ENCODE results near the gene EPC1.
"Not testable (repeated sequence)": the region's sequence is repeated elsewhere in the genome, so short reads cannot be mapped to it uniquely, and the experiment has no call there.

Gene EPC1

GRCh38 chr10:32372000-32372875 lies 25.3 kb upstream of the EPC1 start:
- no peak for DNase-seq (ENCODE audit: low read depth)

GRCh38 chr10:32371101-32371500 lies 24.1 kb upstream of the EPC1 start:
- DNase-seq (ENCODE audit: low read depth) = no peak

GRCh38 chr10:32367793-32368453 lies 21.0 kb upstream of the EPC1 start:
- DNase-seq (ENCODE audit: low read depth) = peak; percentile 49

GRCh38 chr10:32366588-32366987 lies 19.6 kb upstream of the EPC1 start:
- no peak for DNase-seq (ENCODE audit: low read depth)

- DNase-seq (ENCODE audit: low read depth) = no peak
Observed at GRCh38 chr10:32366111-32366510, 19.2 kb upstream of the EPC1 start.

GRCh38 chr10:32365404-32365803 lies 18.4 kb upstream of the EPC1 start:
- DNase-seq (ENCODE audit: low read depth) = not testable (repeated sequence)

- no peak for DNase-seq (ENCODE audit: low read depth)
Observed at GRCh38 chr10:32362571-32362970, 15.6 kb upstream of the EPC1 start.

GRCh38 chr10:32360884-32361283 lies 13.9 kb upstream of the EPC1 start:
- DNase-seq (ENCODE audit: low read depth) = no peak

- DNase-seq (ENCODE audit: low read depth) = no peak
Observed at GRCh38 chr10:32360241-32360640, 13.3 kb upstream of the EPC1 start.

- DNase-seq (ENCODE audit: low read depth) = no peak
Observed at GRCh38 chr10:32357056-32357735, 10.2 kb upstream of the EPC1 start.

GRCh38 chr10:32354690-32355089 lies 7.7 kb upstream of the EPC1 start:
- DNase-seq (ENCODE audit: low read depth) = not testable (repeated sequence)

GRCh38 chr10:32350811-32351350 lies 3.9 kb upstream of the EPC1 start:
- DNase-seq (ENCODE audit: low read depth) = no peak

- no peak for DNase-seq (ENCODE audit: low read depth)
Observed at GRCh38 chr10:32349968-32350738, 3.2 kb upstream of the EPC1 start.

GRCh38 chr10:32349199-32349585 lies 2.2 kb upstream of the EPC1 start:
- DNase-seq (ENCODE audit: low read depth) = no peak

GRCh38 chr10:32348297-32349198 lies 1.6 kb upstream of the EPC1 start:
- no peak for DNase-seq (ENCODE audit: low read depth)

GRCh38 chr10:32347363-32348022 lies 535 bp upstream of the EPC1 start:
- DNase-seq (ENCODE audit: low read depth) = no peak

- DNase-seq (ENCODE audit: low read depth) = peak; percentile 95
Observed at GRCh38 chr10:32346134-32346550, 816 bp downstream of the EPC1 start.

GRCh38 chr10:32341596-32341995 lies 5.4 kb downstream of the EPC1 start:
- no peak for DNase-seq (ENCODE audit: low read depth)

GRCh38 chr10:32340596-32341180 lies 6.3 kb downstream of the EPC1 start:
- DNase-seq (ENCODE audit: low read depth) = no peak

GRCh38 chr10:32338262-32338661 lies 8.7 kb downstream of the EPC1 start:
- DNase-seq (ENCODE audit: low read depth) = no peak
